Measurements from ENCODE around the gene WWOX.

WWOX gene

GRCh38 chr16:78368121-78369102, 269.0 kb downstream of the WWOX start:
- no peak for DNase-seq

GRCh38 chr16:78372277-78372676, 272.8 kb downstream of the WWOX start:
- DNase-seq = no peak

- DNase-seq = no peak
Measured at GRCh38 chr16:78375055-78375679, 275.7 kb downstream of the WWOX start.

- DNase-seq = no peak
Measured at GRCh38 chr16:78376452-78376851, 277.0 kb downstream of the WWOX start.

- no peak for DNase-seq
Measured at GRCh38 chr16:78377312-78377711, 277.9 kb downstream of the WWOX start.

- DNase-seq = no peak
Measured at GRCh38 chr16:78381060-78381459, 281.6 kb downstream of the WWOX start.

GRCh38 chr16:78383118-78383517, 283.7 kb downstream of the WWOX start:
- DNase-seq = no peak

- DNase-seq = no peak
Measured at GRCh38 chr16:78385086-78385805, 285.8 kb downstream of the WWOX start.

- no peak for DNase-seq
Measured at GRCh38 chr16:78386557-78387324, 287.3 kb downstream of the WWOX start.

GRCh38 chr16:78389009-78389498, 289.6 kb downstream of the WWOX start:
- no peak for DNase-seq

GRCh38 chr16:78390092-78390491, 290.6 kb downstream of the WWOX start:
- no peak for DNase-seq

GRCh38 chr16:78390508-78391324, 291.3 kb downstream of the WWOX start:
- DNase-seq = no peak

GRCh38 chr16:78392585-78393195, 293.2 kb downstream of the WWOX start:
- DNase-seq = no peak

- DNase-seq = no peak
Measured at GRCh38 chr16:78395035-78395434, 295.6 kb downstream of the WWOX start.

- no peak for DNase-seq
Measured at GRCh38 chr16:78396046-78396445, 296.6 kb downstream of the WWOX start.

GRCh38 chr16:78396673-78397072, 297.2 kb downstream of the WWOX start:
- no peak for DNase-seq

GRCh38 chr16:78399384-78399783, 299.9 kb downstream of the WWOX start:
- no peak for DNase-seq

- DNase-seq = no peak
Measured at GRCh38 chr16:78402833-78403232, 303.4 kb downstream of the WWOX start.

GRCh38 chr16:78405040-78405439, 305.6 kb downstream of the WWOX start:
- DNase-seq = no peak

- no peak for DNase-seq
Measured at GRCh38 chr16:78405833-78406232, 306.4 kb downstream of the WWOX start.

GRCh38 chr16:78407191-78407590, 307.7 kb downstream of the WWOX start:
- no peak for DNase-seq

Measured in bone marrow (tissue), 2 donors.